IMR-90 (cell line): Measurements from ENCODE around the gene ELMO1. TPM values are rescaled to one million over a fixed set of nuclear protein-coding genes. Genes with fewer than 3 reads are reported as not detected.
A peak's percentile ranks its signal among the peaks of the same experiment; 100 is the strongest.

Experiments used
- ATAC-seq: fragments of 200-7000 bp; cut with Tn5 transposase; 2 replicates; pipeline ENCODE4 v1.9.1; 2020; ENCODE audit warnings: low read depth, mild to moderate bottlenecking, moderate library complexity
- BruUV-seq: library from RNA; stranded (reverse); fragments of 400-500 nt; replicated peaks from 2 replicates; lab custom pipeline; 2021; lab: Mats Ljungman, UMichigan
- CTCF ChIA-PET: fragments of 300-600 bp; formaldehyde crosslinking; extraction: SDS; loops from one replicate; lab custom pipeline; 2021; ENCODE audit warnings: antibody characterized with exemption; lab: Yijun Ruan, JAX
- POLR2A ChIA-PET: fragments of 300-600 bp; sonication (Branson Sonifier 250); formaldehyde crosslinking; loops from one replicate; lab custom pipeline; 2022; ENCODE audit warnings: antibody characterized with exemption; ENCODE audit not compliant: unreplicated experiment; lab: Charles Lee
- DNase-seq: peaks from one replicate; pipeline ENCODE4 v3.0.0; 2013
- H2AFZ ChIP-seq: replicated peaks from 2 replicates; pipeline ENCODE3; 2013; ENCODE audit warnings: low read length, mild to moderate bottlenecking; ENCODE audit not compliant: poor library complexity
- H2AK5ac ChIP-seq: 2 replicates; pipeline ENCODE4 v1.6.1; 2013; ENCODE audit warnings: low read depth, low read length, inconsistent platforms
- H2AK9ac ChIP-seq: replicated peaks from 2 replicates; pipeline ENCODE3; 2013; ENCODE audit warnings: mild to moderate bottlenecking, low read depth, low read length, moderate library complexity; ENCODE audit not compliant: poor library complexity
- H2BK120ac ChIP-seq: 2 replicates; pipeline ENCODE4 v1.6.1; 2013; ENCODE audit warnings: low read depth, low read length, inconsistent platforms
- H2BK15ac ChIP-seq: 3 replicates; pipeline ENCODE4 v1.6.1; 2013; ENCODE audit warnings: low read depth, low read length, inconsistent platforms
- H2BK20ac ChIP-seq: 2 replicates; pipeline ENCODE4 v1.6.1; 2013; ENCODE audit warnings: low read depth, mild to moderate bottlenecking, inconsistent platforms, low read length, moderate library complexity
- H2BK5ac ChIP-seq: 2 replicates; pipeline ENCODE4 v1.6.1; 2013; ENCODE audit warnings: mild to moderate bottlenecking, low read depth, low read length, inconsistent platforms; ENCODE audit not compliant: poor library complexity, severe bottlenecking
- H3K14ac ChIP-seq: replicated peaks from 2 replicates; pipeline ENCODE4 v1.6.1; 2013; ENCODE audit warnings: low read depth, low read length, inconsistent platforms
- H3K18ac ChIP-seq: 2 replicates; pipeline ENCODE4 v1.6.1; 2013; ENCODE audit warnings: low read depth, low read length, control low read depth
- H3K23ac ChIP-seq: 2 replicates; pipeline ENCODE4 v1.6.1; 2013; ENCODE audit warnings: low read depth, low read length, inconsistent platforms
- H3K27ac ChIP-seq: 2 replicates; pipeline ENCODE4 v1.5.1; 2013; ENCODE audit warnings: mild to moderate bottlenecking, control low read depth, low read length; ENCODE audit not compliant: insufficient read depth
- H3K27me3 ChIP-seq: 2 replicates; pipeline ENCODE4 v1.6.1; 2013; ENCODE audit warnings: low read length; ENCODE audit not compliant: control insufficient read depth, insufficient read depth
- H3K36me3 ChIP-seq: 2 replicates; pipeline ENCODE4 v1.6.1; 2013; ENCODE audit warnings: low read length, mixed read lengths; ENCODE audit not compliant: control insufficient read depth, insufficient read depth
- H3K4ac ChIP-seq: 2 replicates; pipeline ENCODE4 v1.6.1; 2013; ENCODE audit warnings: low read depth, low read length, inconsistent platforms
- H3K4me1 ChIP-seq: 2 replicates; pipeline ENCODE4 v1.6.1; 2013; ENCODE audit warnings: low read length, mixed read lengths; ENCODE audit not compliant: control insufficient read depth, insufficient read depth
- H3K4me2 ChIP-seq: 2 replicates; pipeline ENCODE4 v1.6.1; 2013; ENCODE audit warnings: low read depth, mild to moderate bottlenecking, control low read depth, low read length, moderate library complexity
- H3K4me3 ChIP-seq: 2 replicates; pipeline ENCODE4 v1.5.1; 2013; ENCODE audit warnings: low read depth, mild to moderate bottlenecking, control low read depth, low read length, moderate library complexity; ENCODE audit not compliant: insufficient read depth
- H3K56ac ChIP-seq: 2 replicates; pipeline ENCODE4 v1.6.1; 2013; ENCODE audit warnings: low read length, inconsistent platforms; ENCODE audit not compliant: insufficient read depth; ENCODE audit errors: extremely low read depth
- H3K79me1 ChIP-seq, 2 experiments: 2 replicates each; pipeline ENCODE4 v1.6.1; 2013; ENCODE audit warnings: low read length in 2 of 2, inconsistent platforms in 1 of 2, low read depth in 1 of 2
- H3K9ac ChIP-seq: 2 replicates; pipeline ENCODE4 v1.6.1; 2013; ENCODE audit warnings: low read depth, low read length, control low read depth
- H3K9me1 ChIP-seq: 2 replicates; pipeline ENCODE4 v1.6.1; 2013; ENCODE audit warnings: low read length, inconsistent platforms; ENCODE audit not compliant: insufficient read depth
- H3K9me3 ChIP-seq: 2 replicates; pipeline ENCODE4 v1.6.1; 2013; ENCODE audit warnings: low read length; ENCODE audit not compliant: control insufficient read depth, insufficient read depth
- H4K20me1 ChIP-seq: 2 replicates; pipeline ENCODE4 v1.6.1; 2013; ENCODE audit warnings: low read length, inconsistent platforms; ENCODE audit not compliant: insufficient read depth
- H4K5ac ChIP-seq: 2 replicates; pipeline ENCODE4 v1.6.1; 2013; ENCODE audit warnings: mild to moderate bottlenecking, low read depth, low read length, control low read depth
- H4K8ac ChIP-seq, 2 experiments: 2 replicates each; pipeline ENCODE4 v1.6.1; 2013; ENCODE audit warnings: low read depth in 2 of 2, low read length in 2 of 2, control low read depth in 1 of 2, inconsistent platforms in 1 of 2
- H4K91ac ChIP-seq: 2 replicates; pipeline ENCODE4 v1.6.1; 2013; ENCODE audit warnings: low read depth, low read length, inconsistent platforms; ENCODE audit not compliant: insufficient read depth
- MAFK ChIP-seq: IDR thresholded peaks from 2 replicates; pipeline ENCODE4 v1.6.1; 2012; ENCODE audit warnings: low read depth, low read length, improper control_type of control experiment
- MXI1 ChIP-seq: IDR thresholded peaks from 2 replicates; pipeline ENCODE4 v1.6.1; 2012; ENCODE audit warnings: low read depth, mild to moderate bottlenecking, low read length, moderate library complexity, borderline replicate concordance
- WGBS, 2 experiments: methylation state at CpG; one replicate each; pipeline versions ENCODE4 v1.1.5 to v1.1.7; 2013; ENCODE audit warnings: missing lambda C conversion rate in 2 of 2; ENCODE audit not compliant: insufficient read length in 1 of 2; ENCODE audit errors: extremely low coverage in 2 of 2; 5-methylcytosine and 5-hydroxymethylcytosine counted together
- dilution Hi-C: fragments of 300-500 bp; cut with HindIII; formaldehyde crosslinking; loops from one replicate; pipeline ENCODE4 v1.14.3; 2018; ENCODE audit warnings: low sequenced_read_pairs; ENCODE audit not compliant: unreplicated experiment
- in situ Hi-C: fragments of 300-500 bp; cut with MboI; formaldehyde crosslinking; loops from 3 replicates; pipeline ENCODE4 v1.14.3; 2019; ENCODE audit warnings: low sequenced_read_pairs, inconsistent platforms, mixed read lengths
- intact Hi-C: fragments of 100-400 bp; cut with micrococcal nuclease; formaldehyde crosslinking; loops from 2 replicates; pipeline ENCODE4 v1.10.0; 2022
- polyA plus RNA-seq, 3 experiments: library from polyadenylated mRNA; depleted of rRNA; stranded (reverse); fragments of >200 nt; gene quantifications; 2 replicates each; pipeline ENCODE4 v1.2.3, GENCODE V29; 2012; ENCODE audit warnings: low replicate concordance in 1 of 3
- total RNA-seq: library from RNA; depleted of rRNA; stranded (reverse); fragments of >200 nt; gene quantifications from 2 replicates; pipeline ENCODE4 v1.2.3, GENCODE V29; 2012

The ELMO1 gene
- total and polyA plus RNA-seq, 2 of the 4 experiments (the other 2 are of a cell fraction) = 0.03 TPM; not detected in 1

GRCh38 chr7:37039131-37039749 lies 409.4 kb downstream of the ELMO1 start:
- Histone ChIP-seq H2AFZ (no peak overlapping the region), H3K9me3 (peaks cover 4% of the 10 kb centered on the region; the same call in 1 of the 2 replicates), H4K8ac (no peak overlapping the region), H3K79me1 (no peaks in the 10 kb centered on the region), H3K4ac (peak overlapping the region; percentile 59; the same call in 1 of the 2 replicates), H3K14ac (no peak overlapping the region), H4K20me1 (no peaks in the 10 kb centered on the region), H2BK15ac (no peak overlapping the region), H4K5ac (no peak overlapping the region), H2AK5ac (no peak overlapping the region), H2AK9ac (no peak overlapping the region), H3K56ac (no peak overlapping the region), H4K91ac (peak overlapping the region; percentile 39), H3K23ac (no peak overlapping the region), H3K9me1 (no peaks in the 10 kb centered on the region; the same call in 1 of the 2 replicates), H3K36me3 (no peaks in the 10 kb centered on the region), H3K27me3 (no peaks in the 10 kb centered on the region; the same call in 1 of the 2 replicates), H3K18ac (peak overlapping the region; percentile 56; the same call in 1 of the 2 replicates), H2BK5ac (no peak overlapping the region), H3K4me3 (no peak overlapping the region), H2BK120ac (peak overlapping the region; percentile 81), H2BK20ac (peak overlapping the region; percentile 39), H3K4me2 (no peak overlapping the region), H3K4me1 (no peaks in the 10 kb centered on the region), H3K9ac (no peak overlapping the region), H3K27ac (no peak overlapping the region)
- ATAC-seq = no peak
- no peak for DNase-seq
- in situ Hi-C loops = no loop called here
- dilution Hi-C loops = no loop called here
- BruUV-seq = no TSS peak
- WGBS, 2 experiments = no CpG with 5 or more reads among the region's 3 CpGs
- TF ChIP-seq MXI1 = no peak
- TF ChIP-seq MAFK = peak; percentile 43
- ChIA-PET POLR2A (no interaction called here), CTCF (no interaction called here)
- intact Hi-C loops = no loop called here
